ENCODE results near the gene XKR7.

DNA sequence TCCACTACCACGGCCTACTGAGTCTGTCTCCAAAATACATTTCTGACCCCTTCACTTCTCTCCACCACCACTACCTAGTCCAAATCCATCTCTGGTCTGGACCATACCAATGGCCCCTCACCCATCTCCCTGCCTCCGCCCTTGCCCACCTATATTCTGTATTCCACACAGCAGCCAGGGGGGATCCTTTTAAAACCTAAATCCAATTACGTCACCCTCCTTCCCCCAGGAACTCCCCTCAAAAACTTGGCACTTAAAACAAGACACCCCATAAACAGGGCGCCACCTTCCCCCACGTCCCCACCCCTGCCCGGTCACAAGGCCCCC, 16.8 kb upstream of the XKR7 start:
- TF ChIP-seq ZNF70 (CRISPR knock-in tag; IDR thresholded peaks at IDR 0.05): no peak
- no peak for TF ChIP-seq ESRRG (CRISPR knock-in tag; IDR thresholded peaks at IDR 0.05)
- TF ChIP-seq, protein P1, sequence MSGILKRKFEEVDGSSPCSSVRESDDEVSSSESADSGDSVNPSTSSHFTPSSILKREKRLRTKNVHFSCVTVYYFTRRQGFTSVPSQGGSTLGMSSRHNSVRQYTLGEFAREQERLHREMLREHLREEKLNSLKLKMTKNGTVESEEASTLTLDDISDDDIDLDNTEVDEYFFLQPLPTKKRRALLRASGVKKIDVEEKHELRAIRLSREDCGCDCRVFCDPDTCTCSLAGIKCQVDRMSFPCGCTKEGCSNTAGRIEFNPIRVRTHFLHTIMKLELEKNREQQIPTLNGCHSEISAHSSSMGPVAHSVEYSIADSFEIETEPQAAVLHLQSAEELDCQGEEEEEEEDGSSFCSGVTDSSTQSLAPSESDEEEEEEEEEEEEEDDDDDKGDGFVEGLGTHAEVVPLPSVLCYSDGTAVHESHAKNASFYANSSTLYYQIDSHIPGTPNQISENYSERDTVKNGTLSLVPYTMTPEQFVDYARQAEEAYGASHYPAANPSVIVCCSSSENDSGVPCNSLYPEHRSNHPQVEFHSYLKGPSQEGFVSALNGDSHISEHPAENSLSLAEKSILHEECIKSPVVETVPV (CRISPR knock-in tag; IDR thresholded peaks at IDR 0.05): no peak
- no peak for TF ChIP-seq ZFP3 (CRISPR knock-in tag; IDR thresholded peaks at IDR 0.05)
- TF ChIP-seq, protein P2, sequence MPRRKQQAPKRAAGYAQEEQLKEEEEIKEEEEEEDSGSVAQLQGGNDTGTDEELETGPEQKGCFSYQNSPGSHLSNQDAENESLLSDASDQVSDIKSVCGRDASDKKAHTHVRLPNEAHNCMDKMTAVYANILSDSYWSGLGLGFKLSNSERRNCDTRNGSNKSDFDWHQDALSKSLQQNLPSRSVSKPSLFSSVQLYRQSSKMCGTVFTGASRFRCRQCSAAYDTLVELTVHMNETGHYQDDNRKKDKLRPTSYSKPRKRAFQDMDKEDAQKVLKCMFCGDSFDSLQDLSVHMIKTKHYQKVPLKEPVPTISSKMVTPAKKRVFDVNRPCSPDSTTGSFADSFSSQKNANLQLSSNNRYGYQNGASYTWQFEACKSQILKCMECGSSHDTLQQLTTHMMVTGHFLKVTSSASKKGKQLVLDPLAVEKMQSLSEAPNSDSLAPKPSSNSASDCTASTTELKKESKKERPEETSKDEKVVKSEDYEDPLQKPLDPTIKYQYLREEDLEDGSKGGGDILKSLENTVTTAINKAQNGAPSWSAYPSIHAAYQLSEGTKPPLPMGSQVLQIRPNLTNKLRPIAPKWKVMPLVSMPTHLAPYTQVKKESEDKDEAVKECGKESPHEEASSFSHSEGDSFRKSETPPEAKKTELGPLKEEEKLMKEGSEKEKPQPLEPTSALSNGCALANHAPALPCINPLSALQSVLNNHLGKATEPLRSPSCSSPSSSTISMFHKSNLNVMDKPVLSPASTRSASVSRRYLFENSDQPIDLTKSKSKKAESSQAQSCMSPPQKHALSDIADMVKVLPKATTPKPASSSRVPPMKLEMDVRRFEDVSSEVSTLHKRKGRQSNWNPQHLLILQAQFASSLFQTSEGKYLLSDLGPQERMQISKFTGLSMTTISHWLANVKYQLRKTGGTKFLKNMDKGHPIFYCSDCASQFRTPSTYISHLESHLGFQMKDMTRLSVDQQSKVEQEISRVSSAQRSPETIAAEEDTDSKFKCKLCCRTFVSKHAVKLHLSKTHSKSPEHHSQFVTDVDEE (CRISPR knock-in tag; IDR thresholded peaks at IDR 0.05): no peak
- TF ChIP-seq ARNTL (CRISPR knock-in tag; IDR thresholded peaks at IDR 0.05; ENCODE audit: borderline replicate concordance, low read depth): no peak
- TF ChIP-seq, protein P3, sequence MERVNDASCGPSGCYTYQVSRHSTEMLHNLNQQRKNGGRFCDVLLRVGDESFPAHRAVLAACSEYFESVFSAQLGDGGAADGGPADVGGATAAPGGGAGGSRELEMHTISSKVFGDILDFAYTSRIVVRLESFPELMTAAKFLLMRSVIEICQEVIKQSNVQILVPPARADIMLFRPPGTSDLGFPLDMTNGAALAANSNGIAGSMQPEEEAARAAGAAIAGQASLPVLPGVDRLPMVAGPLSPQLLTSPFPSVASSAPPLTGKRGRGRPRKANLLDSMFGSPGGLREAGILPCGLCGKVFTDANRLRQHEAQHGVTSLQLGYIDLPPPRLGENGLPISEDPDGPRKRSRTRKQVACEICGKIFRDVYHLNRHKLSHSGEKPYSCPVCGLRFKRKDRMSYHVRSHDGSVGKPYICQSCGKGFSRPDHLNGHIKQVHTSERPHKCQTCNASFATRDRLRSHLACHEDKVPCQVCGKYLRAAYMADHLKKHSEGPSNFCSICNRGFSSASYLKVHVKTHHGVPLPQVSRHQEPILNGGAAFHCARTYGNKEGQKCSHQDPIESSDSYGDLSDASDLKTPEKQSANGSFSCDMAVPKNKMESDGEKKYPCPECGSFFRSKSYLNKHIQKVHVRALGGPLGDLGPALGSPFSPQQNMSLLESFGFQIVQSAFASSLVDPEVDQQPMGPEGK (CRISPR knock-in tag; IDR thresholded peaks at IDR 0.05; ENCODE audit: borderline replicate concordance): no peak
- no peak for TF ChIP-seq SNAI2 (CRISPR knock-in tag; IDR thresholded peaks at IDR 0.05)
- no peak for TF ChIP-seq TOX (CRISPR knock-in tag; IDR thresholded peaks at IDR 0.05; ENCODE audit: borderline replicate concordance)
- no peak for TF ChIP-seq ISL1 (CRISPR knock-in tag; IDR thresholded peaks at IDR 0.05)
- TF ChIP-seq CREB5 (CRISPR knock-in tag; IDR thresholded peaks at IDR 0.05; ENCODE audit: low read depth): no peak
- TF ChIP-seq GLIS3 (CRISPR knock-in tag; IDR thresholded peaks at IDR 0.05): no peak
- no peak for TF ChIP-seq ZFP30 (CRISPR knock-in tag; IDR thresholded peaks at IDR 0.05)
